Peyer's patch (tissue), 4 donors: Measurements from ENCODE around the gene MYADM. TPM values are rescaled to one million over a fixed set of nuclear protein-coding genes. Genes with fewer than 3 reads are reported as not detected.

Source experiments
- DNase-seq, 3 donors: peaks; one replicate each; pipeline ENCODE4 v3.0.0-alpha.2; 2017 to 2019
- H3K27ac ChIP-seq, 4 donors: fragments of 200-600 bp; sonication (generic); one replicate each; pipeline ENCODE4 v1.5.1; 2016 to 2019
- H3K27me3 ChIP-seq, 2 donors: fragments of 200-600 bp; sonication (generic); one replicate each; pipeline ENCODE4 v1.5.1; 2019
- H3K36me3 ChIP-seq, 3 donors: fragments of 200-600 bp; sonication (generic); one replicate each; pipeline ENCODE4 v1.5.1; 2016 to 2019
- H3K4me1 ChIP-seq, 4 donors: fragments of 200-600 bp; sonication (generic); one replicate each; pipeline ENCODE4 v1.5.1; 2016 to 2019
- H3K4me3 ChIP-seq, 4 donors: fragments of 200-600 bp; sonication (generic); 1 replicate in 3 of 4; 2 replicates in 1 of 4; pipeline ENCODE4 v1.5.1; 2016 to 2019; ENCODE audit warnings: mild to moderate bottlenecking in 1 of 4
- H3K9me3 ChIP-seq, 4 donors: fragments of 200-600 bp; sonication (generic); one replicate each; pipeline ENCODE4 v1.5.1; 2016 to 2019; ENCODE audit warnings: mild to moderate bottlenecking in 1 of 4
- POLR2A ChIP-seq, 2 donors: fragments of 450-650 bp; IDR thresholded peaks; one replicate each; pipeline ENCODE4 v1.5.1; 2017; ENCODE audit warnings: antibody characterized with exemption in 2 of 2, mild to moderate bottlenecking in 2 of 2, moderate library complexity in 2 of 2
- total RNA-seq, 4 donors: library from RNA; depleted of rRNA; stranded (reverse); fragments of >200 nt; gene quantifications; one replicate each; pipeline ENCODE4 v1.1.0, GENCODE V29; 2016
- TF ChIP-seq, protein P1 (sequence below), 6 experiments: fragments of 450-650 bp in 4 of 6; fragments of 200-600 bp in 2 of 6; sonication (generic) in 1 of 6; IDR thresholded peaks; one replicate each; pipeline ENCODE4 v1.5.1; 2017 to 2019; ENCODE audit warnings: antibody characterized with exemption in 6 of 6, mild to moderate bottlenecking in 3 of 6, moderate library complexity in 1 of 6

Gene MYADM
- total RNA-seq, 4 donors from 2014 or later, result 11.4 to 52.8 (median 32.5) TPM

GRCh38 chr19:53909471-53910169 is 41.9 kb downstream of the MYADM start:
- H3K27me3 ChIP-seq, result peaks cover 0 to 21% of the 10 kb centered on the region in 2 donors

GRCh38 chr19:53910170-53910518 is 42.5 kb downstream of the MYADM start:
- no peaks in the 10 kb centered on the region for H3K36me3 ChIP-seq
- TF ChIP-seq, protein P1, sequence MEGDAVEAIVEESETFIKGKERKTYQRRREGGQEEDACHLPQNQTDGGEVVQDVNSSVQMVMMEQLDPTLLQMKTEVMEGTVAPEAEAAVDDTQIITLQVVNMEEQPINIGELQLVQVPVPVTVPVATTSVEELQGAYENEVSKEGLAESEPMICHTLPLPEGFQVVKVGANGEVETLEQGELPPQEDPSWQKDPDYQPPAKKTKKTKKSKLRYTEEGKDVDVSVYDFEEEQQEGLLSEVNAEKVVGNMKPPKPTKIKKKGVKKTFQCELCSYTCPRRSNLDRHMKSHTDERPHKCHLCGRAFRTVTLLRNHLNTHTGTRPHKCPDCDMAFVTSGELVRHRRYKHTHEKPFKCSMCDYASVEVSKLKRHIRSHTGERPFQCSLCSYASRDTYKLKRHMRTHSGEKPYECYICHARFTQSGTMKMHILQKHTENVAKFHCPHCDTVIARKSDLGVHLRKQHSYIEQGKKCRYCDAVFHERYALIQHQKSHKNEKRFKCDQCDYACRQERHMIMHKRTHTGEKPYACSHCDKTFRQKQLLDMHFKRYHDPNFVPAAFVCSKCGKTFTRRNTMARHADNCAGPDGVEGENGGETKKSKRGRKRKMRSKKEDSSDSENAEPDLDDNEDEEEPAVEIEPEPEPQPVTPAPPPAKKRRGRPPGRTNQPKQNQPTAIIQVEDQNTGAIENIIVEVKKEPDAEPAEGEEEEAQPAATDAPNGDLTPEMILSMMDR (IDR thresholded peaks at IDR 0.05), result no peak
- no peak for TF ChIP-seq POLR2A (IDR thresholded peaks at IDR 0.05)
- H3K4me3 ChIP-seq, result no peak overlapping the region
- peaks cover 0 to 11% (median 0%) of the 10 kb centered on the region in 4 donors for H3K9me3 ChIP-seq
- no peak overlapping the region for H3K27ac ChIP-seq
- no peak for DNase-seq
- peaks cover 0 to 16% (median 4%) of the 10 kb centered on the region in 4 donors for H3K4me1 ChIP-seq
- peaks cover 0 to 21% of the 10 kb centered on the region in 2 donors for H3K27me3 ChIP-seq

More at GRCh38 chr19:53909471-53910169, 41.9 kb downstream of the MYADM start:
- Histone ChIP-seq H3K4me1 (peaks cover 0 to 16% (median 4%) of the 10 kb centered on the region in 4 donors), H3K36me3 (no peaks in the 10 kb centered on the region), H3K27ac (no peak overlapping the region), H3K4me3 (no peak overlapping the region), H3K9me3 (peaks cover 0 to 11% (median 0%) of the 10 kb centered on the region in 4 donors)
- no peak for TF ChIP-seq POLR2A (IDR thresholded peaks at IDR 0.05)
- TF ChIP-seq, protein P1 (IDR thresholded peaks at IDR 0.05), result no peak
- no peak for DNase-seq

DNA sequence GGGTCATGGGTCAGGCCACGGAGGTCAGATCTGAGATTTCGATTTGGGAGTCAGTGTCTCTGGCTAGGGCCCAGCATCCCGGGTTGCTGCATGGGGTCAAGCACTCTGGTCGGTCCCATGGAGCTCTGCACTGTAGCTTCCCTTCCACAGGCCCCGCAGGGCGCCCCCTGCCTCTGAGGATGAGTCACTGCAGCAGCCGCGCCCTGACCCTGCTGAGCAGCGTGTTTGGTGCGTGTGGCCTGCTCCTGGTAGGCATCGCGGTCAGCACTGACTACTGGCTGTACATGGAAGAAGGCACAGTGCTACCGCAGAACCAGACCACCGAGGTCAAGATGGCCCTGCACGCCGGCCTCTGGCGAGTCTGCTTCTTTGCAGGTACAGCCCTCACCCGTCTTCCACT is 45.0 kb downstream of the MYADM start:
- Histone ChIP-seq H3K27ac (no peak overlapping the region), H3K27me3 (peaks cover 0 to 14% of the 10 kb centered on the region in 2 donors), H3K4me1 (peaks cover 0 to 12% (median 4%) of the 10 kb centered on the region in 4 donors), H3K9me3 (peaks cover 0 to 4% (median 0%) of the 10 kb centered on the region in 4 donors), H3K36me3 (no peaks in the 10 kb centered on the region), H3K4me3 (no peak overlapping the region)
- no peak for DNase-seq
- TF ChIP-seq POLR2A (IDR thresholded peaks at IDR 0.05), result no peak
- TF ChIP-seq, protein P1 (IDR thresholded peaks at IDR 0.05), result no peak

DNA sequence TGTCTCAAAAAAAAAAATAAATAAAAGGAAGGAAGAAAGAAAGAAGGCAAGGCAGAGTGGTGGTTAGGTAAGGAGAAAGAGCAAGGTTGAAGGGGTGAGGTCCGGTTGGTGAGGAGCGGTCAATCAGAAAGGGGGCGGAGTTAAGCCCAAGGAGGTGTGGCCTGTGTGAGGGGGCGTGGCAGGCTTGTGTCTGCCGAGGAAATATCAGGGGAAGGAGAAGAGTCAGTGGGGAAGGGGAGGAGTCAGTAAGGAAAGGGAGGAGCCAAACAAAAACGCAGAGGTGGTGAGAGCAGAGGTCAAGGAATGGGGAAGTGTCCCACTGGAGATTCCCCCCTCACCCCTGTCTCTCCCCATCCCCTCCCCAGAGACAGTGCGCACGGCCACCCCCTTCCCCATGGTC is 47.3 kb downstream of the MYADM start:
- H3K4me3 ChIP-seq, result no peak overlapping the region
- no peaks in the 10 kb centered on the region for H3K9me3 ChIP-seq
- H3K27ac ChIP-seq, result no peak overlapping the region
- H3K27me3 ChIP-seq, result no peaks in the 10 kb centered on the region
- H3K4me1 ChIP-seq, result no peaks in the 10 kb centered on the region
- DNase-seq, result no peak
- H3K36me3 ChIP-seq, result no peaks in the 10 kb centered on the region
- TF ChIP-seq, protein P1 (IDR thresholded peaks at IDR 0.05), result no peak
- TF ChIP-seq POLR2A (IDR thresholded peaks at IDR 0.05), result no peak

- DNase-seq, result no peak
- Histone ChIP-seq H3K4me1 (no peaks in the 10 kb centered on the region), H3K27ac (no peak overlapping the region), H3K4me3 (no peak overlapping the region), H3K27me3 (no peaks in the 10 kb centered on the region), H3K36me3 (no peaks in the 10 kb centered on the region), H3K9me3 (no peaks in the 10 kb centered on the region)
- TF ChIP-seq, protein P1 (IDR thresholded peaks at IDR 0.05), result no peak
- TF ChIP-seq POLR2A (IDR thresholded peaks at IDR 0.05), result no peak
Measured at GRCh38 chr19:53916004-53916403, 48.3 kb downstream of the MYADM start.
